Ascending aorta (tissue), 2 donors: ENCODE measurements around the gene EP400. TPM values are rescaled to one million over a fixed set of nuclear protein-coding genes. Genes with fewer than 3 reads are reported as not detected.

Experiments used
- DNase-seq, 2 donors: peaks; one replicate each; pipeline ENCODE4 v3.0.0-alpha.2; 2019; ENCODE audit warnings: low spot score in 2 of 2
- H3K27ac ChIP-seq, 2 donors: fragments of 200-600 bp; sonication (generic); one replicate each; pipeline ENCODE4 v1.5.1; 2016 to 2017; ENCODE audit warnings: mild to moderate bottlenecking in 1 of 2
- H3K27me3 ChIP-seq: fragments of 200-600 bp; sonication (generic); one replicate; pipeline ENCODE4 v1.5.1; 2017
- H3K36me3 ChIP-seq, 2 donors: fragments of 200-600 bp; sonication (generic); one replicate each; pipeline ENCODE4 v1.5.1; 2016
- H3K4me1 ChIP-seq, 2 donors: fragments of 200-600 bp; sonication (generic); one replicate each; pipeline ENCODE4 v1.5.1; 2016 to 2017; ENCODE audit warnings: mild to moderate bottlenecking in 1 of 2
- H3K4me3 ChIP-seq, 2 donors: fragments of 200-600 bp; sonication (generic); one replicate each; pipeline ENCODE4 v1.5.1; 2016 to 2017; ENCODE audit warnings: mild to moderate bottlenecking in 1 of 2
- H3K9me3 ChIP-seq, 2 donors: fragments of 200-600 bp; sonication (generic); one replicate each; pipeline ENCODE4 v1.5.1; 2016
- CTCF ChIP-seq, 3 experiments: fragments of 200-600 bp in 2 of 3; fragments of 450-650 bp in 1 of 3; sonication (generic) in 2 of 3; IDR thresholded peaks; one replicate each; pipeline ENCODE4 v1.5.1; 2016 to 2019; ENCODE audit warnings: antibody characterized with exemption in 3 of 3, mild to moderate bottlenecking in 1 of 3, moderate library complexity in 1 of 3
- intact Hi-C: fragments of 100-400 bp; cut with DNase I; formaldehyde crosslinking; loops from one replicate; pipeline ENCODE4 v1.15.1; 2023
- total RNA-seq: library from RNA; depleted of rRNA; stranded (reverse); fragments of >200 nt; gene quantifications from one replicate; pipeline ENCODE4 v1.1.0, GENCODE V29; 2016

The EP400 gene
- total RNA-seq, 1 donor from 2014 or later, result 23.3 TPM

DNA sequence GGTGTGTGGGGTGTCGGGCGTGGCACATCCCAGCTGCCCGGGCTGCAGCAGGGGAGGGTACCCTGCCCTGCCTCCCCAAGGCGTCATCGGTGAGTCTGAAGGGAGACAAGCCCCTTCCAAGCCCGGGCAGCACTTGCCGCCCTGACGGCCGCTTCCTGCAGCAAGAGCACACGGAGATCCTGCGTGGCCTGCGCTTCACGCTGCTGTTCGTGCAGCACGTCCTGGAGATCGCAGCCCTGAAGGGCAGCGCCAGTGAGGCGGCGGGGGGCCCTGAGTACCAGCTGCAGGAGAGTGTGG is 30.7 kb upstream of the EP400 start:
- intact Hi-C loops, result no loop called here
- Histone ChIP-seq H3K27ac (no peak overlapping the region), H3K27me3 (no peaks in the 10 kb centered on the region), H3K4me1 (no peaks in the 10 kb centered on the region), H3K9me3 (no peaks in the 10 kb centered on the region), H3K4me3 (no peak overlapping the region), H3K36me3 (peaks cover 69 to 76% of the 10 kb centered on the region in 2 donors)
- DNase-seq, result no peak
- no peak for TF ChIP-seq CTCF (IDR thresholded peaks at IDR 0.05)

DNA sequence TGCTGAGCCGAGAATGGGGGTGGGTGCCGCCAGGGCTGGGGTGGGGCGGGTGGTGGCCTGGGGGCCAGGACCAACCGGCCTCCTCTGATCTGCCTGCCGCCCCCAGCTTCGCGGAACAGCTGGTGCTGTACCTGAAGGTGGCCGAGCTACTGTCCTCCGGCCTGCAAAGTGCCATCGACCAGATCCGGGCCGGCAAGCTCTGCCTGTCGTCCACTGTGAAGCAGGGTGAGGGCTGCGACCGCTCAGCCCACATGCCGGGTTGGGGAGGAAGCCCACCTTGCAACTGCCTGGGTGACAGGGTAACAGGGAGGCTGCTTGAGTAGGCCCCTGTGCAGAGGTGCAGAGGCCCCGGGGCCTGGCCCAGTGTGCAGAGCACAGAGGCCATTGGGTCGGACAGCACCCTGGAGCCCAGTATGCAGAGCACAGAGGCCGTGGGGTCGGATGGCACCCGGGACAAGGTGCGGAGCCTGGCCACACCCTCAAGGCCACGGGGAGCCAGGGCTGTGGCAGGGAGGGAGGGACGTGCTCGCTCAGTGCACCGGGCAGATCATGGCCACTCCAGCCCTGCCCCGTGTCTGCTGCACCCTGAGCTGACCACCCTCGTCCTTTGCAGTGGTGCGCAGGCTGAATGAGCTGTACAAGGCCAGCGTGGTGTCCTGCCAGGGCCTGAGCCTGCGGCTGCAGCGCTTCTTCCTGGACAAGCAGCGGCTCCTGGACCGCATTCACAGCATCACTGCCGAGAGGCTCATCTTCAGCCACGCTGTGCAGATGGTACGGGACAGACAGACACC is 30.2 kb upstream of the EP400 start:
- Histone ChIP-seq H3K36me3 (peaks cover 64 to 70% of the 10 kb centered on the region in 2 donors), H3K27ac (no peak overlapping the region), H3K4me3 (no peak overlapping the region), H3K9me3 (no peaks in the 10 kb centered on the region), H3K27me3 (no peaks in the 10 kb centered on the region), H3K4me1 (peaks cover 0 to 4% of the 10 kb centered on the region in 2 donors)
- DNase-seq, result no peak
- no peak for TF ChIP-seq CTCF (IDR thresholded peaks at IDR 0.05)
- intact Hi-C loops, result no loop called here

GRCh38 chr12:131920157-131920508 is 29.6 kb upstream of the EP400 start:
- Histone ChIP-seq H3K27me3 (no peaks in the 10 kb centered on the region), H3K4me1 (peaks cover 0 to 5% of the 10 kb centered on the region in 2 donors), H3K4me3 (no peak overlapping the region), H3K36me3 (peaks cover 58 to 65% of the 10 kb centered on the region in 2 donors), H3K9me3 (no peaks in the 10 kb centered on the region), H3K27ac (no peak overlapping the region)
- DNase-seq, result no peak
- no peak for TF ChIP-seq CTCF (IDR thresholded peaks at IDR 0.05)
- intact Hi-C loops, result no loop called here

DNA sequence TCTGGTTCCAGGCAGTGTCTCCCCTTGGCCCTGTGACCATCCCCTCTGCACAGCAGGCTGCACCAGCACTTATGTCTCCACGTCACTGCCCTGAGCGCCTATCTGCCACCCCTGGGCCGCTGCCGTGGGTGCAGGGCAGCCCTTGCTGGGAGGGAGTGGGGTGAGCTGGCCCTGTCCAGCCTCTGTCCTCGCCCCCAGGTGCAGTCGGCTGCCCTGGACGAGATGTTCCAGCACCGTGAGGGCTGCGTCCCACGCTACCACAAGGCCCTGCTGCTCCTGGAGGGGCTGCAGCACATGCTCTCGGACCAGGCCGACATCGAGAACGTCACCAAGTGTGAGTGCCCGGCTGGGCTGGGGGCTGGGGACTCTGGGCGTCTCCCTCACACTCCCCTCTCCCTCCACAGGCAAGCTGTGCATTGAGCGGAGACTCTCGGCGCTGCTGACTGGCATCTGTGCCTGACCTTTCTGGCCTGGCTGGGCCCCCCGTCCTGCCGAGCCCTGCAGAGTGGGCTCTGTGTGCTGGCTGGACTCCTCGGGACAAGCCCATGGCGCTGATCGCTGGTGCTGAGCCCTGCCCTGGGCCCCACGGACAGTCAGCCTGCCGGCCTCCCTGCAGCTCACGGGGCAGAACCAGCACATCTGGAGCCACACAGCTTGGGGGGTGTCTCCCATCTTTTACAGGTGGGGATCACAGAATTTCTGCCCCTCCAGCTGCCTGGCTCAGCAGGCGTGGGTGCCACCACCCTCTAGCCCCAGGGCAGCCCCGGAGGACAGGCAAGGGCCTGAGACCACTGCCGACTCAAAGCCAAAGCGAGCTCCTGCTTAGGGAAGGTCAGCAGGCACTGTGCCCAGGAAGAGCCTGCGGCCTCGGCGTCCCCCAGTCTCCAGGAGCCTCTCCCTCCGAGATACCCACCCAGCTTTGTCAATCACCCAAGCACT is 28.6 kb upstream of the EP400 start:
- no peak for TF ChIP-seq CTCF (IDR thresholded peaks at IDR 0.05)
- H3K4me3 ChIP-seq, result no peak overlapping the region

GRCh38 chr12:131921866-131922769 is 27.6 kb upstream of the EP400 start:
- no peak for DNase-seq
- intact Hi-C loops, result no loop called here
- Histone ChIP-seq H3K9me3 (no peaks in the 10 kb centered on the region), H3K36me3 (peaks cover 40 to 47% of the 10 kb centered on the region in 2 donors), H3K4me1 (peaks cover 0 to 5% of the 10 kb centered on the region in 2 donors), H3K27me3 (no peaks in the 10 kb centered on the region), H3K27ac (no peak overlapping the region), H3K4me3 (no peak overlapping the region)
- TF ChIP-seq CTCF (IDR thresholded peaks at IDR 0.05), result no peak

More for the DNA sequence above, 28.6 kb upstream of the EP400 start:
- Histone ChIP-seq H3K36me3 (peaks cover 47 to 54% of the 10 kb centered on the region in 2 donors), H3K4me1 (peaks cover 0 to 5% of the 10 kb centered on the region in 2 donors), H3K27ac (no peak overlapping the region), H3K27me3 (no peaks in the 10 kb centered on the region), H3K9me3 (no peaks in the 10 kb centered on the region)
- no peak for DNase-seq
- intact Hi-C loops, result no loop called here
